Upper lobe of right lung (tissue), 1 donor: ENCODE results near the gene CNTN4. TPM values are rescaled to one million over a fixed set of nuclear protein-coding genes. Genes with fewer than 3 reads are reported as not detected.

Experiments used
- ATAC-seq: fragments of 200-7000 bp; cut with Tn5 transposase; one replicate; pipeline ENCODE4 v1.9.1; 2020; ENCODE audit warnings: mild to moderate bottlenecking, moderate library complexity
- DNase-seq: peaks from one replicate; pipeline ENCODE4 v3.0.0-alpha.2; 2020
- H3K27ac ChIP-seq: fragments of 200-600 bp; one replicate; pipeline ENCODE4 v1.8.0; 2022
- H3K27me3 ChIP-seq: fragments of 200-600 bp; one replicate; pipeline ENCODE4 v1.8.0; 2022; ENCODE audit warnings: mild to moderate bottlenecking
- H3K36me3 ChIP-seq: fragments of 200-600 bp; one replicate; pipeline ENCODE4 v1.8.0; 2022
- H3K4me1 ChIP-seq: fragments of 200-600 bp; one replicate; pipeline ENCODE4 v1.8.0; 2022
- H3K4me3 ChIP-seq: fragments of 200-600 bp; one replicate; pipeline ENCODE4 v1.8.0; 2022; ENCODE audit warnings: mild to moderate bottlenecking
- H3K9me3 ChIP-seq: fragments of 200-600 bp; one replicate; pipeline ENCODE4 v1.8.0; 2022
- CTCF ChIP-seq: fragments of 200-600 bp; IDR thresholded peaks from one replicate; pipeline ENCODE4 v1.8.0; 2022; ENCODE audit warnings: antibody characterized with exemption
- intact Hi-C: fragments of 100-400 bp; cut with DNase I; formaldehyde crosslinking; loops from one replicate; pipeline ENCODE4 v1.11.0; 2022
- total RNA-seq: library from RNA; stranded (reverse); fragmentation: NEBNext Ultra II Directional; extraction: Animal tissue kit (Norgen Biotek cat#: 25700); gene quantifications from one replicate; pipeline ENCODE4 v1.2.1, GENCODE V29; 2021
- donor health status: DM: no; HTN: yes; CAD: no; lungs with severe emphysema.

CNTN4 gene
- total RNA-seq, 1 donor from 2014 or later = 11.3 TPM

GRCh38 chr3:2656806-2657777 lies 558.4 kb downstream of the CNTN4 start:
- H3K27me3 ChIP-seq = no peaks in the 10 kb centered on the region
- H3K4me1 ChIP-seq = no peaks in the 10 kb centered on the region
- DNase-seq (no peak), ATAC-seq (no peak)
- no peak for TF ChIP-seq CTCF
- no peaks in the 10 kb centered on the region for H3K9me3 ChIP-seq
- H3K4me3 ChIP-seq = no peak overlapping the region
- no peak overlapping the region for H3K27ac ChIP-seq
- intact Hi-C loops = no loop called here
- no peaks in the 10 kb centered on the region for H3K36me3 ChIP-seq

- no peak for TF ChIP-seq CTCF
Observed at GRCh38 chr3:2657971-2658370, 559.3 kb downstream of the CNTN4 start.

GRCh38 chr3:2659896-2660295 lies 561.2 kb downstream of the CNTN4 start:
- Histone ChIP-seq H3K4me3 (no peak overlapping the region), H3K27me3 (no peaks in the 10 kb centered on the region), H3K36me3 (no peaks in the 10 kb centered on the region), H3K9me3 (no peaks in the 10 kb centered on the region), H3K4me1 (no peaks in the 10 kb centered on the region), H3K27ac (no peak overlapping the region)
- ATAC-seq (no peak), DNase-seq (no peak)
- intact Hi-C loops = no loop called here
- TF ChIP-seq CTCF = no peak

More at GRCh38 chr3:2657971-2658370, 559.3 kb downstream of the CNTN4 start:
- DNase-seq (no peak), ATAC-seq (no peak)
- Histone ChIP-seq H3K36me3 (no peaks in the 10 kb centered on the region), H3K4me1 (no peaks in the 10 kb centered on the region), H3K27me3 (no peaks in the 10 kb centered on the region), H3K9me3 (no peaks in the 10 kb centered on the region), H3K4me3 (no peak overlapping the region), H3K27ac (no peak overlapping the region)
- intact Hi-C loops = no loop called here

GRCh38 chr3:2661078-2661477 lies 562.4 kb downstream of the CNTN4 start:
- no peak for ATAC-seq
- TF ChIP-seq CTCF = no peak
- intact Hi-C loops = no loop called here
- Histone ChIP-seq H3K9me3 (no peaks in the 10 kb centered on the region), H3K4me3 (no peak overlapping the region), H3K36me3 (no peaks in the 10 kb centered on the region), H3K27me3 (no peaks in the 10 kb centered on the region), H3K27ac (no peak overlapping the region), H3K4me1 (no peaks in the 10 kb centered on the region)
- DNase-seq = no peak

GRCh38 chr3:2677501-2677900 lies 578.8 kb downstream of the CNTN4 start:
- intact Hi-C loops = no loop called here
- H3K36me3 ChIP-seq = no peaks in the 10 kb centered on the region
- no peak for TF ChIP-seq CTCF
- no peak for ATAC-seq
- no peak overlapping the region for H3K4me3 ChIP-seq
- DNase-seq = no peak
- no peak overlapping the region for H3K27ac ChIP-seq
- no peaks in the 10 kb centered on the region for H3K27me3 ChIP-seq
- no peaks in the 10 kb centered on the region for H3K4me1 ChIP-seq
- H3K9me3 ChIP-seq = no peaks in the 10 kb centered on the region
